CD8-positive, alpha-beta memory T cell (primary cell): ENCODE measurements around the gene WNK2. TPM values are rescaled to one million over a fixed set of nuclear protein-coding genes. Genes with fewer than 3 reads are reported as not detected.
"Not testable (repeated sequence)": the region's sequence is repeated elsewhere in the genome, so short reads cannot be mapped to it uniquely, and the experiment has no call there.

Experiments
- CTCF ChIA-PET: fragments of 350-600 bp; sonication (Branson Sonifier 250); formaldehyde crosslinking; loops from one replicate; lab custom pipeline; 2021; ENCODE audit warnings: antibody characterized with exemption; lab: Charles Lee
- POLR2A ChIA-PET: fragments of 350-600 bp; sonication (Branson Sonifier 250); formaldehyde crosslinking; loops from one replicate; lab custom pipeline; 2021; ENCODE audit warnings: antibody characterized with exemption; lab: Charles Lee
- DNase-seq, 5 donors: peaks; one replicate each; pipeline versions ENCODE4 v3.0.0 to v3.0.0-alpha.2; 2020 to 2022; ENCODE audit warnings: mixed read lengths in 1 of 5
- H3K27ac ChIP-seq: one replicate; pipeline ENCODE4 v1.7.0; 2013; ENCODE audit warnings: low read depth, mild to moderate bottlenecking, low read length, moderate library complexity
- H3K27me3 ChIP-seq: 2 replicates; pipeline ENCODE4 v1.7.0; 2013; ENCODE audit warnings: low read length, mild to moderate bottlenecking; ENCODE audit not compliant: insufficient read depth, poor library complexity, severe bottlenecking
- H3K36me3 ChIP-seq: 2 replicates; pipeline ENCODE4 v1.7.0; 2013; ENCODE audit warnings: mild to moderate bottlenecking, low read length, moderate library complexity; ENCODE audit not compliant: insufficient read depth
- H3K4me1 ChIP-seq: 2 replicates; pipeline ENCODE4 v1.7.0; 2013; ENCODE audit warnings: mild to moderate bottlenecking, low read length, moderate library complexity; ENCODE audit not compliant: insufficient read depth
- H3K4me3 ChIP-seq: 2 replicates; pipeline ENCODE4 v1.7.0; 2013; ENCODE audit warnings: mild to moderate bottlenecking, low read length
- H3K9me3 ChIP-seq: 2 replicates; pipeline ENCODE4 v1.7.0; 2013; ENCODE audit warnings: mild to moderate bottlenecking, low read length
- H3K27ac Mint-ChIP-seq, 8 donors: one replicate each; pipeline ENCODE4 v1.8.0; 2020 to 2021; ENCODE audit warnings: mixed read lengths in 8 of 8, mild to moderate bottlenecking in 6 of 8, inconsistent platforms in 3 of 8, moderate library complexity in 3 of 8
- H3K27me3 Mint-ChIP-seq, 2 donors: one replicate each; pipeline ENCODE4 v1.8.0; 2020 to 2021; ENCODE audit warnings: mixed read lengths in 2 of 2, mild to moderate bottlenecking in 1 of 2, moderate library complexity in 1 of 2
- H3K36me3 Mint-ChIP-seq, 3 donors: one replicate each; pipeline ENCODE4 v1.8.0; 2020 to 2021; ENCODE audit warnings: mixed read lengths in 3 of 3, inconsistent platforms in 1 of 3, mild to moderate bottlenecking in 1 of 3
- H3K4me1 Mint-ChIP-seq, 3 donors: one replicate each; pipeline ENCODE4 v1.8.0; 2020 to 2021; ENCODE audit warnings: mixed read lengths in 3 of 3, inconsistent platforms in 1 of 3, mild to moderate bottlenecking in 1 of 3
- H3K4me3 Mint-ChIP-seq, 7 donors: one replicate each; pipeline ENCODE4 v1.8.0; 2020 to 2021; ENCODE audit warnings: mixed read lengths in 7 of 7, mild to moderate bottlenecking in 6 of 7, moderate library complexity in 4 of 7, inconsistent platforms in 2 of 7
- H3K9me3 Mint-ChIP-seq, 5 donors: one replicate each; pipeline ENCODE4 v1.8.0; 2020 to 2022; ENCODE audit warnings: mixed read lengths in 5 of 5, mild to moderate bottlenecking in 3 of 5, moderate library complexity in 2 of 5, inconsistent platforms in 1 of 5
- polyA plus RNA-seq: library from polyadenylated mRNA; unstranded; fragments of 300-500 nt; fragmentation: Illumina TruSeq; gene quantifications from one replicate; pipeline ENCODE4 v1.2.3, GENCODE V29; 2021
- total RNA-seq, 2 experiments: library from RNA; stranded (reverse); gene quantifications; one replicate each; pipeline ENCODE4 v1.2.3, GENCODE V29; 2021

Gene WNK2
- total and polyA plus RNA-seq, 3 experiments from 2014 or later, result 0.20 to 0.55 TPM; not detected in 1

- no peaks in the 10 kb centered on the region for H3K9me3 ChIP-seq
- DNase-seq, result no peak
- no peak overlapping the region for H3K27ac ChIP-seq
- H3K4me3 ChIP-seq, result no peak overlapping the region
- Mint-ChIP-seq H3K9me3 (peaks cover 0 to 3% (median 0%) of the 10 kb centered on the region in 5 donors), H3K27me3 (no peaks in the 10 kb centered on the region), H3K27ac (peak overlapping the region in 6 of 8 donors; percentile 9 to 84 (median 60)), H3K4me3 (no peak overlapping the region), H3K4me1 (peaks cover 28 to 54% (median 33%) of the 10 kb centered on the region in 3 donors), H3K36me3 (no peaks in the 10 kb centered on the region)
- POLR2A ChIA-PET, result interaction anchor here (1.4 kb wide), 1 partner anchor 8 kb away, joined by 9 read pairs; the partner anchor contains the start of gene NINJ1
- CTCF ChIA-PET, result interaction anchor here (3.2 kb wide), 1 partner anchor 8 kb away, joined by 12 read pairs; the partner anchor contains the start of gene NINJ1
- no peaks in the 10 kb centered on the region for H3K27me3 ChIP-seq
- peaks cover 63% of the 10 kb centered on the region for H3K4me1 ChIP-seq
- H3K36me3 ChIP-seq, result no peaks in the 10 kb centered on the region
Measured at GRCh38 chr9:93141771-93142483, 42.0 kb upstream of the WNK2 start.

GRCh38 chr9:93143830-93144530 is 40.0 kb upstream of the WNK2 start:
- H3K4me1 Mint-ChIP-seq, result peaks cover 28 to 54% (median 34%) of the 10 kb centered on the region in 3 donors
- H3K27ac Mint-ChIP-seq, result peak overlapping the region; percentile 92 to 100 (median 96)
- ChIA-PET POLR2A (interaction anchor here (1.2 kb wide), 1 partner anchor 10 kb away, joined by 5 read pairs; the partner anchor contains the start of gene NINJ1), CTCF (interaction anchor here (1.0 to 3.2 kb wide), 5 partner anchors 10 to 80 kb away, joined by 4 to 12 read pairs (median 5); partner anchors contain the start of gene NINJ1)
- peaks cover 0 to 3% (median 0%) of the 10 kb centered on the region in 5 donors for H3K9me3 Mint-ChIP-seq
- no peaks in the 10 kb centered on the region for H3K9me3 ChIP-seq
- no peaks in the 10 kb centered on the region for H3K27me3 ChIP-seq
- H3K4me1 ChIP-seq, result peaks cover 54% of the 10 kb centered on the region
- DNase-seq, result peak; percentile 34 to 84 (median 73)
- H3K4me3 ChIP-seq, result peak overlapping the region; percentile 42
- H3K4me3 Mint-ChIP-seq, result peak overlapping the region; percentile 5 to 81 (median 57)
- H3K36me3 Mint-ChIP-seq, result peaks cover 0 to 5% (median 0%) of the 10 kb centered on the region in 3 donors
- no peaks in the 10 kb centered on the region for H3K27me3 Mint-ChIP-seq
- H3K27ac ChIP-seq, result peak overlapping the region; percentile 39
- no peaks in the 10 kb centered on the region for H3K36me3 ChIP-seq

GRCh38 chr9:93146696-93147095 is 37.2 kb upstream of the WNK2 start:
- H3K27ac Mint-ChIP-seq, result peak overlapping the region in 7 of 8 donors; percentile 22 to 87 (median 64)
- POLR2A ChIA-PET, result interaction anchor here (1.1 kb wide), 1 partner anchor 13 kb away, joined by 3 read pairs; the partner anchor contains the start of gene NINJ1
- DNase-seq, H3K36me3 Mint-ChIP-seq, H3K4me3 ChIP-seq, CTCF ChIA-PET, H3K27ac ChIP-seq, H3K9me3 ChIP-seq, H3K27me3 ChIP-seq, H3K4me3 Mint-ChIP-seq, H3K27me3 Mint-ChIP-seq, H3K36me3 ChIP-seq, H3K9me3 Mint-ChIP-seq: not testable (repeated sequence)
- peaks cover 34% of the 10 kb centered on the region for H3K4me1 ChIP-seq
- peaks cover 24 to 40% (median 32%) of the 10 kb centered on the region in 3 donors for H3K4me1 Mint-ChIP-seq

- H3K36me3 Mint-ChIP-seq, result peaks cover 0 to 5% (median 0%) of the 10 kb centered on the region in 3 donors
- Histone ChIP-seq H3K4me1 (peaks cover 24% of the 10 kb centered on the region), H3K27me3 (no peaks in the 10 kb centered on the region), H3K4me3 (no peak overlapping the region), H3K36me3 (no peaks in the 10 kb centered on the region), H3K27ac (no peak overlapping the region), H3K9me3 (no peaks in the 10 kb centered on the region)
- H3K27me3 Mint-ChIP-seq, result no peaks in the 10 kb centered on the region
- DNase-seq, result no peak
- peak overlapping the region in 4 of 8 donors; percentile 16 to 70 (median 64) for H3K27ac Mint-ChIP-seq
- peaks cover 24 to 33% (median 27%) of the 10 kb centered on the region in 3 donors for H3K4me1 Mint-ChIP-seq
- ChIA-PET POLR2A (no interaction called here), CTCF (no interaction called here)
- peaks cover 0 to 3% (median 0%) of the 10 kb centered on the region in 5 donors for H3K9me3 Mint-ChIP-seq
- H3K4me3 Mint-ChIP-seq, result no peak overlapping the region
Measured at GRCh38 chr9:93147632-93148031, 36.3 kb upstream of the WNK2 start.

- CTCF ChIA-PET, result no interaction called here
- Mint-ChIP-seq H3K36me3 (peaks cover 0 to 5% (median 0%) of the 10 kb centered on the region in 3 donors), H3K9me3 (peaks cover 0 to 3% (median 0%) of the 10 kb centered on the region in 5 donors), H3K4me1 (peaks cover 16 to 24% (median 21%) of the 10 kb centered on the region in 3 donors), H3K4me3 (no peak overlapping the region), H3K27ac (peak overlapping the region in 3 of 8 donors; percentile 14 to 67 (median 46)), H3K27me3 (no peaks in the 10 kb centered on the region)
- Histone ChIP-seq H3K27ac (no peak overlapping the region), H3K27me3 (no peaks in the 10 kb centered on the region), H3K9me3 (no peaks in the 10 kb centered on the region), H3K4me1 (peaks cover 13% of the 10 kb centered on the region), H3K4me3 (no peak overlapping the region), H3K36me3 (no peaks in the 10 kb centered on the region)
- POLR2A ChIA-PET, result no interaction called here
- DNase-seq, result no peak
Measured at GRCh38 chr9:93148721-93149120, 35.2 kb upstream of the WNK2 start.

- CTCF ChIA-PET, result no interaction called here
- no peaks in the 10 kb centered on the region for H3K9me3 ChIP-seq
- Mint-ChIP-seq H3K36me3 (peaks cover 0 to 5% (median 0%) of the 10 kb centered on the region in 3 donors), H3K27me3 (no peaks in the 10 kb centered on the region), H3K4me1 (peaks cover 9 to 17% (median 14%) of the 10 kb centered on the region in 3 donors), H3K4me3 (no peak overlapping the region), H3K9me3 (peaks cover 0 to 3% (median 0%) of the 10 kb centered on the region in 5 donors), H3K27ac (peak overlapping the region in 1 of 8 donors; percentile 81)
- POLR2A ChIA-PET, result no interaction called here
- DNase-seq, result no peak
- no peak overlapping the region for H3K4me3 ChIP-seq
- peaks cover 7% of the 10 kb centered on the region for H3K4me1 ChIP-seq
- H3K27me3 ChIP-seq, result no peaks in the 10 kb centered on the region
- no peaks in the 10 kb centered on the region for H3K36me3 ChIP-seq
- no peak overlapping the region for H3K27ac ChIP-seq
Measured at GRCh38 chr9:93149361-93149760, 34.6 kb upstream of the WNK2 start.

GRCh38 chr9:93151097-93151784 is 32.7 kb upstream of the WNK2 start:
- no peak overlapping the region for H3K4me3 Mint-ChIP-seq
- peaks cover 0 to 3% (median 0%) of the 10 kb centered on the region in 5 donors for H3K9me3 Mint-ChIP-seq
- Histone ChIP-seq H3K4me1 (no peaks in the 10 kb centered on the region), H3K27me3 (no peaks in the 10 kb centered on the region), H3K4me3 (no peak overlapping the region), H3K36me3 (no peaks in the 10 kb centered on the region), H3K27ac (no peak overlapping the region), H3K9me3 (no peaks in the 10 kb centered on the region)
- H3K27me3 Mint-ChIP-seq, result no peaks in the 10 kb centered on the region
- H3K27ac Mint-ChIP-seq, result no peak overlapping the region
- peaks cover 4 to 7% (median 5%) of the 10 kb centered on the region in 3 donors for H3K4me1 Mint-ChIP-seq
- ChIA-PET POLR2A (no interaction called here), CTCF (interaction anchor here (0.8 to 1.1 kb wide), 2 partner anchors 17 to 415 kb away, joined by 3 read pairs; partner anchors contain the start of gene NINJ1)
- peaks cover 0 to 5% (median 0%) of the 10 kb centered on the region in 3 donors for H3K36me3 Mint-ChIP-seq
- DNase-seq, result no peak
